Sigmoid colon (tissue), 7 donors: ENCODE results near the gene AURKAIP1. TPM values are rescaled to one million over a fixed set of nuclear protein-coding genes. Genes with fewer than 3 reads are reported as not detected.
"Not testable (repeated sequence)": the region's sequence is repeated elsewhere in the genome, so short reads cannot be mapped to it uniquely, and the experiment has no call there.

Experiments
- DNase-seq: peaks from one replicate; pipeline ENCODE4 v3.0.0-alpha.2; 2019
- H3K27ac ChIP-seq, 4 donors: fragments of 200-600 bp; sonication (generic); one replicate each; pipeline ENCODE4 v1.5.1; 2016 to 2019; ENCODE audit warnings: mild to moderate bottlenecking in 1 of 4
- H3K27me3 ChIP-seq, 3 donors: fragments of 200-600 bp; sonication (generic); one replicate each; pipeline ENCODE4 v1.5.1; 2019; ENCODE audit warnings: mild to moderate bottlenecking in 1 of 3
- H3K36me3 ChIP-seq, 4 donors: fragments of 200-600 bp; sonication (generic); one replicate each; pipeline ENCODE4 v1.5.1; 2016 to 2019
- H3K4me1 ChIP-seq, 4 donors: fragments of 200-600 bp; sonication (generic); one replicate each; pipeline ENCODE4 v1.5.1; 2017 to 2019
- H3K4me3 ChIP-seq, 4 donors: fragments of 200-600 bp; sonication (generic); one replicate each; pipeline ENCODE4 v1.5.1; 2017 to 2019; ENCODE audit warnings: mild to moderate bottlenecking in 2 of 4, moderate library complexity in 1 of 4
- H3K9me3 ChIP-seq, 4 donors: fragments of 200-600 bp in 3 of 4; sonication (generic) in 3 of 4; one replicate each; pipeline versions ENCODE4 v1.5.1 to v1.6.1; 2013 to 2019
- CTCF ChIP-seq, 4 experiments: fragments of 450-650 bp in 3 of 4; fragments of 200-600 bp in 1 of 4; IDR thresholded peaks; one replicate each; pipeline ENCODE4 v1.5.1; 2016 to 2019; ENCODE audit warnings: antibody characterized with exemption in 4 of 4, mild to moderate bottlenecking in 3 of 4, moderate library complexity in 2 of 4
- EP300 ChIP-seq, 4 donors: sonication (generic); formaldehyde crosslinking; IDR thresholded peaks; one replicate each; pipeline ENCODE4 v1.6.1; 2017; ENCODE audit warnings: antibody characterized with exemption in 4 of 4
- POLR2A ChIP-seq, 2 donors: fragments of 450-650 bp; IDR thresholded peaks; one replicate each; pipeline ENCODE4 v1.6.1; 2016; ENCODE audit warnings: antibody characterized with exemption in 2 of 2, mild to moderate bottlenecking in 2 of 2, moderate library complexity in 2 of 2
- POLR2AphosphoS5 ChIP-seq, 4 donors: sonication (generic); formaldehyde crosslinking; IDR thresholded peaks; one replicate each; pipeline ENCODE4 v1.6.1; 2017; ENCODE audit warnings: antibody characterized with exemption in 4 of 4
- WGBS, 2 donors: extraction: QIAGEN DNeasy Blood & Tissue Kit; methylation state at CpG; one replicate each; pipeline ENCODE4 v1.1.7; 2013; 5-methylcytosine and 5-hydroxymethylcytosine counted together
- intact Hi-C: fragments of 100-400 bp; cut with DNase I; formaldehyde crosslinking; loops from one replicate; pipeline ENCODE4 v1.15.1; 2023
- polyA plus RNA-seq, 3 donors: library from polyadenylated mRNA; stranded (reverse); fragments of 200-250 nt; gene quantifications; one replicate each; pipeline ENCODE4 v1.2.3, GENCODE V29; 2013
- total RNA-seq, 4 donors: library from RNA; depleted of rRNA; stranded (reverse); fragments of >200 nt; gene quantifications; one replicate each; pipeline ENCODE4 v1.1.0, GENCODE V29; 2016
- donor health status: healthy with polysubstance abuse.
- donor health status: Bipolar disorder and iron deficiency.
- donor health status: healthy.

Gene AURKAIP1
- total and polyA plus RNA-seq, 7 donors, result 89.3 to 288 (median 143) TPM

- peaks cover 2 to 41% (median 34%) of the 10 kb centered on the region in 4 donors for H3K4me1 ChIP-seq
- H3K4me3 ChIP-seq, result no peak overlapping the region
- peaks cover 0 to 15% (median 4%) of the 10 kb centered on the region in 4 donors for H3K36me3 ChIP-seq
- no peaks in the 10 kb centered on the region for H3K27me3 ChIP-seq
- H3K9me3 ChIP-seq, result no peaks in the 10 kb centered on the region
- TF ChIP-seq POLR2AphosphoS5 (IDR thresholded peaks at IDR 0.05), result no peak
- TF ChIP-seq EP300 (IDR thresholded peaks at IDR 0.05), result no peak
- no peak for TF ChIP-seq CTCF (IDR thresholded peaks at IDR 0.05)
- no peak for TF ChIP-seq POLR2A (IDR thresholded peaks at IDR 0.05)
- no peak overlapping the region for H3K27ac ChIP-seq
- 38 to 69% methylated on average over 12 of the region's 12 CpGs for WGBS, 2 donors
- intact Hi-C loops, result no loop called here
- DNase-seq, result no peak
Measured at GRCh38 chr1:1371364-1371745, 3.7 kb downstream of the AURKAIP1 start.

- intact Hi-C loops, result no loop called here
- no peak overlapping the region for H3K4me3 ChIP-seq
- no peaks in the 10 kb centered on the region for H3K27me3 ChIP-seq
- TF ChIP-seq POLR2AphosphoS5 (IDR thresholded peaks at IDR 0.05), result no peak
- TF ChIP-seq CTCF (IDR thresholded peaks at IDR 0.05), result no peak
- no peak for TF ChIP-seq EP300 (IDR thresholded peaks at IDR 0.05)
- no peak for TF ChIP-seq POLR2A (IDR thresholded peaks at IDR 0.05)
- peaks cover 0 to 15% (median 4%) of the 10 kb centered on the region in 4 donors for H3K36me3 ChIP-seq
- H3K4me1 ChIP-seq, result peaks cover 2 to 36% (median 31%) of the 10 kb centered on the region in 4 donors
- WGBS, 2 donors, result 82 to 86% methylated on average over 16 of the region's 16 CpGs
- no peaks in the 10 kb centered on the region for H3K9me3 ChIP-seq
- DNase-seq, result no peak
- H3K27ac ChIP-seq, result no peak overlapping the region
Measured at GRCh38 chr1:1370771-1371300, 4.2 kb downstream of the AURKAIP1 start.

- WGBS, 2 donors, result 92 to 94% methylated on average over 14 of the region's 14 CpGs
- H3K4me3 ChIP-seq, H3K9me3 ChIP-seq, intact Hi-C loops, H3K27me3 ChIP-seq, DNase-seq, H3K27ac ChIP-seq: not testable (repeated sequence)
- peaks cover 0 to 15% (median 4%) of the 10 kb centered on the region in 4 donors for H3K36me3 ChIP-seq
- peaks cover 2 to 33% (median 28%) of the 10 kb centered on the region in 4 donors for H3K4me1 ChIP-seq
Measured at GRCh38 chr1:1370094-1370493, 4.9 kb downstream of the AURKAIP1 start.

- Histone ChIP-seq H3K9me3 (no peaks in the 10 kb centered on the region), H3K27me3 (no peaks in the 10 kb centered on the region), H3K4me3 (no peak overlapping the region), H3K4me1 (peaks cover 0 to 14% (median 11%) of the 10 kb centered on the region in 4 donors), H3K27ac (no peak overlapping the region), H3K36me3 (no peaks in the 10 kb centered on the region)
- no peak for TF ChIP-seq POLR2A (IDR thresholded peaks at IDR 0.05)
- no peak for TF ChIP-seq EP300 (IDR thresholded peaks at IDR 0.05)
- no peak for TF ChIP-seq CTCF (IDR thresholded peaks at IDR 0.05)
- TF ChIP-seq POLR2AphosphoS5 (IDR thresholded peaks at IDR 0.05), result no peak
- 95 to 97% methylated on average over 5 of the region's 5 CpGs for WGBS, 2 donors
- no peak for DNase-seq
- intact Hi-C loops, result no loop called here
Measured at GRCh38 chr1:1367315-1367714, 7.7 kb downstream of the AURKAIP1 start.

- Histone ChIP-seq H3K4me3 (no peak overlapping the region), H3K9me3 (no peaks in the 10 kb centered on the region), H3K27ac (no peak overlapping the region), H3K4me1 (peaks cover 0 to 14% (median 9%) of the 10 kb centered on the region in 4 donors), H3K27me3 (no peaks in the 10 kb centered on the region), H3K36me3 (no peaks in the 10 kb centered on the region)
- intact Hi-C loops, result no loop called here
- 96 to 99% methylated on average over 3 of the region's 3 CpGs for WGBS, 2 donors
- no peak for DNase-seq
- TF ChIP-seq POLR2A (IDR thresholded peaks at IDR 0.05), result no peak
- TF ChIP-seq POLR2AphosphoS5 (IDR thresholded peaks at IDR 0.05), result no peak
- TF ChIP-seq CTCF (IDR thresholded peaks at IDR 0.05), result no peak
Measured at GRCh38 chr1:1366699-1367066, 8.3 kb downstream of the AURKAIP1 start.
